ENCODE results near the gene GPR171. TPM values are rescaled to one million over a fixed set of nuclear protein-coding genes. Genes with fewer than 3 reads are reported as not detected.

GPR171 gene
- total RNA-seq, 4 donors from 2014 or later: 4.9 to 11.0 (median 7.3) TPM

- Histone ChIP-seq H3K27ac (no peak overlapping the region), H3K27me3 (no peaks in the 10 kb centered on the region), H3K4me3 (no peak overlapping the region), H3K36me3 (no peaks in the 10 kb centered on the region), H3K4me1 (peaks cover 0 to 5% (median 0%) of the 10 kb centered on the region in 4 donors), H3K9me3 (no peaks in the 10 kb centered on the region)
- no peak for TF ChIP-seq POLR2A (IDR thresholded peaks at IDR 0.05)
- no peak for TF ChIP-seq CTCF (IDR thresholded peaks at IDR 0.05)
- no peak for DNase-seq
Observed at GRCh38 chr3:151197228-151197627, 5.8 kb downstream of the GPR171 start.

- Histone ChIP-seq H3K36me3 (no peaks in the 10 kb centered on the region), H3K4me3 (no peak overlapping the region), H3K4me1 (peaks cover 0 to 5% (median 0%) of the 10 kb centered on the region in 4 donors), H3K27ac (no peak overlapping the region), H3K27me3 (no peaks in the 10 kb centered on the region), H3K9me3 (no peaks in the 10 kb centered on the region)
- no peak for TF ChIP-seq POLR2A (IDR thresholded peaks at IDR 0.05)
- TF ChIP-seq CTCF (IDR thresholded peaks at IDR 0.05): no peak
- no peak for DNase-seq
Observed at GRCh38 chr3:151196434-151196833, 6.6 kb downstream of the GPR171 start.

GRCh38 chr3:151195826-151196225 is 7.2 kb downstream of the GPR171 start:
- no peak for DNase-seq

GRCh38 chr3:151192545-151192944 is 10.5 kb downstream of the GPR171 start:
- H3K36me3 ChIP-seq: no peaks in the 10 kb centered on the region
- no peaks in the 10 kb centered on the region for H3K9me3 ChIP-seq
- no peaks in the 10 kb centered on the region for H3K27me3 ChIP-seq
- no peak overlapping the region for H3K4me3 ChIP-seq
- no peaks in the 10 kb centered on the region for H3K4me1 ChIP-seq
- DNase-seq: no peak
- no peak overlapping the region for H3K27ac ChIP-seq
- TF ChIP-seq CTCF (IDR thresholded peaks at IDR 0.05) (no peak), POLR2A (IDR thresholded peaks at IDR 0.05) (no peak)

More at GRCh38 chr3:151195826-151196225, 7.2 kb downstream of the GPR171 start:
- Histone ChIP-seq H3K4me1 (peaks cover 0 to 5% (median 0%) of the 10 kb centered on the region in 4 donors), H3K9me3 (no peaks in the 10 kb centered on the region), H3K4me3 (no peak overlapping the region), H3K36me3 (no peaks in the 10 kb centered on the region), H3K27me3 (no peaks in the 10 kb centered on the region), H3K27ac (no peak overlapping the region)
- TF ChIP-seq CTCF (IDR thresholded peaks at IDR 0.05) (no peak), POLR2A (IDR thresholded peaks at IDR 0.05) (no peak)

- Histone ChIP-seq H3K27me3 (no peaks in the 10 kb centered on the region), H3K9me3 (no peaks in the 10 kb centered on the region), H3K36me3 (no peaks in the 10 kb centered on the region), H3K27ac (no peak overlapping the region), H3K4me1 (no peaks in the 10 kb centered on the region), H3K4me3 (no peak overlapping the region)
- TF ChIP-seq POLR2A (IDR thresholded peaks at IDR 0.05) (no peak), CTCF (IDR thresholded peaks at IDR 0.05) (no peak)
- no peak for DNase-seq
Observed at GRCh38 chr3:151191095-151191494, 11.9 kb downstream of the GPR171 start.

GRCh38 chr3:151183265-151183671 is 19.7 kb downstream of the GPR171 start:
- no peaks in the 10 kb centered on the region for H3K4me1 ChIP-seq
- H3K36me3 ChIP-seq: no peaks in the 10 kb centered on the region
- no peaks in the 10 kb centered on the region for H3K9me3 ChIP-seq
- peak in 1 of 3 donors; percentile 62 for DNase-seq
- TF ChIP-seq CTCF (IDR thresholded peaks at IDR 0.05) (no peak), POLR2A (IDR thresholded peaks at IDR 0.05) (peak in 1 of 2 donors; percentile 32)
- H3K4me3 ChIP-seq: no peak overlapping the region
- H3K27me3 ChIP-seq: no peaks in the 10 kb centered on the region
- peak overlapping the region in 2 of 4 donors; percentile 1 to 49 for H3K27ac ChIP-seq

Measured in Peyer's patch (tissue), 4 donors.